A549 (cell line): ENCODE measurements around the gene EDN1.
"Not testable (repeated sequence)": the region's sequence is repeated elsewhere in the genome, so short reads cannot be mapped to it uniquely, and the experiment has no call there.

Experiments
- CHD4 ChIP-seq: fragments of 200-600 bp; sonication (generic); IDR thresholded peaks from 2 replicates; pipeline ENCODE4 v1.6.1; 2016; ENCODE audit warnings: antibody characterized with exemption, mild to moderate bottlenecking, borderline replicate concordance
- CTCF ChIP-seq: fragments of >200 bp; sonication (Bioruptor Twin); formaldehyde crosslinking; IDR thresholded peaks from 3 replicates; pipeline ENCODE4 v1.5.1; 2016
- MAZ ChIP-seq: fragments of 150-350 bp; IDR thresholded peaks from 2 replicates; pipeline ENCODE4 v1.6.1; 2014; ENCODE audit warnings: antibody characterized with exemption, low read depth, low read length, borderline replicate concordance
- POLR2A ChIP-seq: IDR thresholded peaks from 2 replicates; pipeline ENCODE4 v1.6.1; 2012; ENCODE audit warnings: mild to moderate bottlenecking, low read length

GRCh38 chr6:12320074-12320473, 29.9 kb downstream of the EDN1 start:
- TF ChIP-seq MAZ, CTCF, POLR2A, CHD4: not testable (repeated sequence)
